Body of pancreas (tissue), 4 donors: ENCODE results near the gene UNC13C. TPM values are rescaled to one million over a fixed set of nuclear protein-coding genes. Genes with fewer than 3 reads are reported as not detected.

Source experiments
- ATAC-seq: fragments of 150-250 bp; one replicate; pipeline ENCODE4 v1.9.1; 2016
- DNase-seq, 4 donors: peaks; one replicate each; pipeline ENCODE4 v3.0.0-alpha.2; 2019
- H3K27ac ChIP-seq, 4 donors: fragments of 200-600 bp; sonication (generic); 1 replicate in 3 of 4; 2 replicates in 1 of 4; pipeline versions ENCODE4 v1.5.1 to v1.6.1; 2016 to 2019; ENCODE audit warnings: mild to moderate bottlenecking in 1 of 4, mixed read lengths in 1 of 4, moderate library complexity in 1 of 4
- H3K27me3 ChIP-seq, 2 donors: fragments of 200-600 bp; sonication (generic); one replicate each; pipeline ENCODE4 v1.6.0; 2016; ENCODE audit warnings: mild to moderate bottlenecking in 1 of 2
- H3K36me3 ChIP-seq, 2 donors: fragments of 200-600 bp; sonication (generic); replicated peaks in 1 of 2; 2 replicates each; pipeline ENCODE4 v1.5.1; 2016; ENCODE audit warnings: low read depth in 2 of 2; ENCODE audit not compliant: insufficient read depth in 1 of 2
- H3K4me1 ChIP-seq: fragments of 200-600 bp; sonication (generic); one replicate; pipeline ENCODE4 v1.6.0; 2016
- H3K4me3 ChIP-seq, 2 donors: fragments of 200-600 bp; sonication (generic); 1 replicate in 1 of 2; 2 replicates in 1 of 2; pipeline ENCODE4 v1.5.1; 2016 to 2019
- H3K9me3 ChIP-seq, 3 donors: fragments of 200-600 bp; sonication (generic); 1 replicate in 2 of 3; 2 replicates in 1 of 3; pipeline ENCODE4 v1.5.1; 2016
- POLR2A ChIP-seq, 3 donors: fragments of 450-650 bp; IDR thresholded peaks; one replicate each; pipeline ENCODE4 v1.6.1; 2016; ENCODE audit warnings: antibody characterized with exemption in 3 of 3, mild to moderate bottlenecking in 2 of 3
- WGBS, 2 donors: methylation state at CpG; one replicate each; pipeline ENCODE4 v1.1.5; 2017; 5-methylcytosine and 5-hydroxymethylcytosine counted together
- intact Hi-C: fragments of 100-400 bp; cut with DNase I; formaldehyde crosslinking; loops from one replicate; pipeline ENCODE4 v1.15.1; 2023
- total RNA-seq, 2 donors: library from RNA; depleted of rRNA; stranded (reverse); fragments of >200 nt; gene quantifications; one replicate each; pipeline ENCODE4 v1.1.0, GENCODE V29; 2016
- TF ChIP-seq, protein P1 (sequence below), 7 experiments: fragments of 450-650 bp in 4 of 7; fragments of 200-600 bp in 3 of 7; sonication (generic) in 3 of 7; IDR thresholded peaks; one replicate each; pipeline ENCODE4 v1.5.1; 2016 to 2019; ENCODE audit warnings: antibody characterized with exemption in 7 of 7

The UNC13C gene
- total RNA-seq, 2 donors from 2014 or later = not detected

DNA sequence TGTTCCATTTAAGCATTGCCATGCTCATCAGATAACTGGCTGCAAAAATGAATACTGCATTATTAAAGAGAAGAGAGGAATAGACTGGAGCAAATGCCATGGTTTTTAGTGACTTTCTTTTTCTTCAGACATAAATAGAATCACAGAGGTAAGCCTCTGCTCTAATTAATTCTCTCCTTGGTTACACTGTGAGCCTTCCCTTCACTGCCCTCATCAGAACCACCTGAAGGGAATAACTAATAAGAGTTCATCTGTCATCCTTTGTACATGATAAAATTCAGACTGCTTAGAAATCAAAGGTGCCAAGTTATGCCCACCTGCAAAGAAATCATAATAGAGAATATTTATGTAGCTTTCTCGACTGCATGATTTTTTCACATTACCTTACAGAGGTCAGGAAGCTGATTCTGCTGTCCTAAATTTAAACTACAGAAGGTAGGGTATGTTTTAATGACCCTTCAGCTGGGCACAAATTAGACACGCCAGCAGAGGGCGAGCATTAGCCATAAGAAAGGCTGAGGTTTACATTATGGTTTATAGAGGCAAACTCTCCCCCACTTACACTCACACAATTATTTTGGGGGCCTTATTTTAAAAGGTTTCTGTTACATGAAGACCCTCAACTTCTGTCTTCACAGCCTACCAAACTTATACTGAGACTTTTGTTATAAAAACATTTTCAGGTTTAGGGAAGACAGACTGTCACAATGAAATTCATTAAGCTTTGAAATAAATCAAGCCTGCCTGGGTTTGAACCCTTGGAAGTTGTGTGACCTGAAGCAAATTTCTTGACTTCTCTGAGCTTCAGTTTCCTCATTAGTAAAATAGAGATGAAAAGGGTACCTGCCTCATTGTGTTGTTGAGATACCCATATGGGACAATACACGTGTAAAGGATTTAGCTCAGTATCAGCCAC is 15.3 kb upstream of the UNC13C start:
- Histone ChIP-seq H3K4me3 (no peak overlapping the region), H3K9me3 (no peaks in the 10 kb centered on the region), H3K4me1 (no peaks in the 10 kb centered on the region), H3K27me3 (no peaks in the 10 kb centered on the region), H3K27ac (no peak overlapping the region), H3K36me3 (no peaks in the 10 kb centered on the region)
- peak in 3 of 4 donors; percentile 21 to 55 (median 27) for DNase-seq
- WGBS, 2 donors = 15 to 22% methylated on average over 4 of the region's 4 CpGs
- ATAC-seq = no peak
- intact Hi-C loops = no loop called here
- TF ChIP-seq, protein P1, sequence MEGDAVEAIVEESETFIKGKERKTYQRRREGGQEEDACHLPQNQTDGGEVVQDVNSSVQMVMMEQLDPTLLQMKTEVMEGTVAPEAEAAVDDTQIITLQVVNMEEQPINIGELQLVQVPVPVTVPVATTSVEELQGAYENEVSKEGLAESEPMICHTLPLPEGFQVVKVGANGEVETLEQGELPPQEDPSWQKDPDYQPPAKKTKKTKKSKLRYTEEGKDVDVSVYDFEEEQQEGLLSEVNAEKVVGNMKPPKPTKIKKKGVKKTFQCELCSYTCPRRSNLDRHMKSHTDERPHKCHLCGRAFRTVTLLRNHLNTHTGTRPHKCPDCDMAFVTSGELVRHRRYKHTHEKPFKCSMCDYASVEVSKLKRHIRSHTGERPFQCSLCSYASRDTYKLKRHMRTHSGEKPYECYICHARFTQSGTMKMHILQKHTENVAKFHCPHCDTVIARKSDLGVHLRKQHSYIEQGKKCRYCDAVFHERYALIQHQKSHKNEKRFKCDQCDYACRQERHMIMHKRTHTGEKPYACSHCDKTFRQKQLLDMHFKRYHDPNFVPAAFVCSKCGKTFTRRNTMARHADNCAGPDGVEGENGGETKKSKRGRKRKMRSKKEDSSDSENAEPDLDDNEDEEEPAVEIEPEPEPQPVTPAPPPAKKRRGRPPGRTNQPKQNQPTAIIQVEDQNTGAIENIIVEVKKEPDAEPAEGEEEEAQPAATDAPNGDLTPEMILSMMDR (IDR thresholded peaks at IDR 0.05) = peak in 6 of 7 experiments; percentile 30 to 48 (median 38)
- no peak for TF ChIP-seq POLR2A (IDR thresholded peaks at IDR 0.05)

DNA sequence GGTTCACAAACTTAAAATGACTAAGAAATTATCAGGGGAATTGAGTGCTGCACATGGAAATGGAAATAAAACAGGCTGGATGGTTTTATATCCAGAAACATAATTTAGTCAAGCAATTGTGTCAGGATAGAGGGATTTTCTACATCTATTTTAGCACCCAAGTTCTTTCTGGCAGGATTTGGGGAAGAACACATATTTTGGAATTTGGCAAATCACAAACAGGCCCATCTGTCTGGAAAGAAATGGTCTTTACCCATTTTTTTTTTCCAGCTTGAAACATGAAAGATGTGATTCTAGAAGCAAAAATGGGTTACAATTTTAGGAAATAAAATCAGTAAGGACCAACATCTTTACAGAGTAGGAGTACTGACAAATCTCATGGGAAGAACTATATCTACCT is 14.4 kb upstream of the UNC13C start:
- H3K4me3 ChIP-seq = no peak overlapping the region
- H3K36me3 ChIP-seq = no peaks in the 10 kb centered on the region
- no peak overlapping the region for H3K27ac ChIP-seq
- intact Hi-C loops = no loop called here
- H3K9me3 ChIP-seq = no peaks in the 10 kb centered on the region
- no peak for ATAC-seq
- TF ChIP-seq POLR2A (IDR thresholded peaks at IDR 0.05) = no peak
- TF ChIP-seq, protein P1 (IDR thresholded peaks at IDR 0.05) = no peak
- H3K4me1 ChIP-seq = no peaks in the 10 kb centered on the region
- no peaks in the 10 kb centered on the region for H3K27me3 ChIP-seq
- no peak for DNase-seq

DNA sequence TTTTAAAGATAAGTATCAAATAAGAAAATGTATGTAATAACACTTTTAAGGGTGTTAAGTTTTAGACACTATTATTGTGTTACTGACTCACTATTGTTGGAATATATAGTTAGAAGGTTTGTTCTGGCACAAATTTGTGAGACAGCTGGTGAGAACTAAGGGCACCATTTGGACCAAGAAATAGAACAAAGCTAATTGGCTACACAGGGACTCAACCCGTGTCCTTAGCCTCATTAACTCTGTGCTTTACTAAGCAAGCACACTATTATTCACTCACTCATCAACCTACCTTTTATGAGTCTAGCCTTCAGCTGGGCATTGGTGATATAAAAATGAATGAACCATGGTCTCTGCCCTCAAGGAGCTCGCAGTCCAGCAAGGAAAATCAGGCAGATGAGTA is 4.1 kb upstream of the UNC13C start:
- H3K4me3 ChIP-seq = no peak overlapping the region
- DNase-seq (no peak), ATAC-seq (no peak)
- TF ChIP-seq, protein P1 (IDR thresholded peaks at IDR 0.05) = no peak
- no peak for TF ChIP-seq POLR2A (IDR thresholded peaks at IDR 0.05)
- H3K27ac ChIP-seq = no peak overlapping the region
- peaks cover 10% of the 10 kb centered on the region for H3K4me1 ChIP-seq
- H3K36me3 ChIP-seq = no peaks in the 10 kb centered on the region
- no peaks in the 10 kb centered on the region for H3K9me3 ChIP-seq
- H3K27me3 ChIP-seq = no peaks in the 10 kb centered on the region
- intact Hi-C loops = no loop called here
- WGBS, 2 donors = 60 to 62% methylated on average over 2 of the region's 2 CpGs

DNA sequence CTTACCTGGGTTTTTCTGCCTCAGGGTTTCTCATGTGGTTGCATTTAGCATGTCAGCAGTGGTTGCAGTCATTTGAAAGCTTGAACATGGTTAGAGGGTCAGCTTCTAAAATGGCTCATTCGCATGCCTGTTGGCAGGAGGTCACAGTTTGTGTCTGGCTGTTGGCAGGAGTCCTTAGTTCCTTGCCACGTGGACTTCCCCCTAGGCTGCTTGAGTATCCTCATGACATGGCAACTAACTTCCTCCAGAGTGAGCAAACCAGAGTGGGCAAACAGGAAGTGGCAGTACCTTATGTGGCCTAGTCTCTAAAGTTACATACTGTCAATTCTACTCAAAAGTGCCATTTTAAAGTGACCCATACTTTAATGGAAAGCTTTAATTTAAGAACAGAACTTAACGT is 3.4 kb upstream of the UNC13C start:
- TF ChIP-seq, protein P1 (IDR thresholded peaks at IDR 0.05) = no peak
- TF ChIP-seq POLR2A (IDR thresholded peaks at IDR 0.05) = no peak

More for the DNA sequence above, 3.4 kb upstream of the UNC13C start:
- Histone ChIP-seq H3K27ac (no peak overlapping the region), H3K27me3 (peaks cover 0 to 6% of the 10 kb centered on the region in 2 donors), H3K9me3 (no peaks in the 10 kb centered on the region), H3K4me3 (no peak overlapping the region), H3K36me3 (no peaks in the 10 kb centered on the region), H3K4me1 (peaks cover 10% of the 10 kb centered on the region)
- intact Hi-C loops = no loop called here
- no peak for ATAC-seq
- 71 to 89% methylated on average over 2 to 3 of the region's 3 CpGs for WGBS, 2 donors
- DNase-seq = no peak
